Medulla oblongata (tissue), 1 donor: ENCODE results near the gene C6orf89.
"Not testable (repeated sequence)": the region's sequence is repeated elsewhere in the genome, so short reads cannot be mapped to it uniquely, and the experiment has no call there.

Source experiments
- DNase-seq: peaks from one replicate; pipeline ENCODE4 v3.0.0-alpha.2; 2015; ENCODE audit errors: extremely low spot score

The C6orf89 gene

GRCh38 chr6:36888115-36888643 is 2.4 kb downstream of the C6orf89 start:
- DNase-seq: no peak

GRCh38 chr6:36888654-36889481 is 3.1 kb downstream of the C6orf89 start:
- no peak for DNase-seq

GRCh38 chr6:36890112-36890663 is 4.4 kb downstream of the C6orf89 start:
- no peak for DNase-seq

GRCh38 chr6:36891153-36891552 is 5.4 kb downstream of the C6orf89 start:
- not testable (repeated sequence) for DNase-seq

- DNase-seq: no peak
These were observed 8.5 kb downstream of the C6orf89 start for GRCh38 chr6:36893976-36894932.

- DNase-seq: no peak
These were observed 11.9 kb downstream of the C6orf89 start for GRCh38 chr6:36897609-36898008.

GRCh38 chr6:36904114-36904513 is 18.4 kb downstream of the C6orf89 start:
- DNase-seq: no peak

- DNase-seq: no peak
These were observed 19.2 kb downstream of the C6orf89 start for GRCh38 chr6:36904851-36905393.

- peak; percentile 55 for DNase-seq
These were observed 21.0 kb downstream of the C6orf89 start for GRCh38 chr6:36906539-36907325.

- DNase-seq: peak; percentile 61
These were observed 22.0 kb downstream of the C6orf89 start for GRCh38 chr6:36907781-36908180.

- no peak for DNase-seq
These were observed 23.0 kb downstream of the C6orf89 start for GRCh38 chr6:36908747-36909146.

- no peak for DNase-seq
These were observed 26.3 kb downstream of the C6orf89 start for GRCh38 chr6:36912030-36912454.

GRCh38 chr6:36912586-36912985 is 26.8 kb downstream of the C6orf89 start:
- no peak for DNase-seq

GRCh38 chr6:36913082-36913481 is 27.3 kb downstream of the C6orf89 start:
- DNase-seq: no peak

GRCh38 chr6:36914227-36914794 is 28.6 kb downstream of the C6orf89 start:
- no peak for DNase-seq

GRCh38 chr6:36915599-36915998 is 29.8 kb downstream of the C6orf89 start:
- DNase-seq: no peak

- DNase-seq: no peak
These were observed 30.4 kb downstream of the C6orf89 start for GRCh38 chr6:36916126-36916525.

- no peak for DNase-seq
These were observed 31.9 kb downstream of the C6orf89 start for GRCh38 chr6:36917541-36918193.

GRCh38 chr6:36920049-36920448 is 34.3 kb downstream of the C6orf89 start:
- DNase-seq: no peak

- no peak for DNase-seq
These were observed 34.8 kb downstream of the C6orf89 start for GRCh38 chr6:36920546-36920945.
